Activated naive CD8-positive, alpha-beta T cell treated with anti-CD3 and anti-CD28 coated beads, Interleukin-2, amount 50 U/mL, for 24 hours (primary cell): Measurements from ENCODE around the gene TMEM86A.
A peak's percentile ranks its signal among the peaks of the same experiment; 100 is the strongest.
"Not testable (repeated sequence)": the region's sequence is repeated elsewhere in the genome, so short reads cannot be mapped to it uniquely, and the experiment has no call there.

ENCODE experiments used
- ATAC-seq: fragments of 150-1000 bp; cut with Tn5 transposase; one replicate; pipeline ENCODE4 v1.10.0; 2021
- DNase-seq: peaks from one replicate; pipeline ENCODE4 v3.0.0; 2021
- H3K27ac Mint-ChIP-seq: one replicate; pipeline ENCODE4 v1.8.0; 2021; ENCODE audit warnings: mild to moderate bottlenecking, mixed read lengths
- H3K27me3 Mint-ChIP-seq: one replicate; pipeline ENCODE4 v1.8.0; 2021; ENCODE audit warnings: mixed read lengths
- H3K36me3 Mint-ChIP-seq: one replicate; pipeline ENCODE4 v1.8.0; 2021; ENCODE audit warnings: low read depth, mixed read lengths
- H3K4me1 Mint-ChIP-seq: one replicate; pipeline ENCODE4 v1.8.0; 2021; ENCODE audit warnings: mixed read lengths
- H3K4me3 Mint-ChIP-seq: one replicate; pipeline ENCODE4 v1.8.0; 2021; ENCODE audit warnings: mild to moderate bottlenecking, moderate library complexity, mixed read lengths
- H3K9me3 Mint-ChIP-seq: one replicate; pipeline ENCODE4 v1.8.0; 2021; ENCODE audit warnings: mixed read lengths

The TMEM86A gene, protein sequence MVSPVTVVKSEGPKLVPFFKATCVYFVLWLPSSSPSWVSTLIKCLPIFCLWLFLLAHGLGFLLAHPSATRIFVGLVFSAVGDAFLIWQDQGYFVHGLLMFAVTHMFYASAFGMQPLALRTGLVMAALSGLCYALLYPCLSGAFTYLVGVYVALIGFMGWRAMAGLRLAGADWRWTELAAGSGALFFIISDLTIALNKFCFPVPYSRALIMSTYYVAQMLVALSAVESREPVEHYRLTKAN

DNA sequence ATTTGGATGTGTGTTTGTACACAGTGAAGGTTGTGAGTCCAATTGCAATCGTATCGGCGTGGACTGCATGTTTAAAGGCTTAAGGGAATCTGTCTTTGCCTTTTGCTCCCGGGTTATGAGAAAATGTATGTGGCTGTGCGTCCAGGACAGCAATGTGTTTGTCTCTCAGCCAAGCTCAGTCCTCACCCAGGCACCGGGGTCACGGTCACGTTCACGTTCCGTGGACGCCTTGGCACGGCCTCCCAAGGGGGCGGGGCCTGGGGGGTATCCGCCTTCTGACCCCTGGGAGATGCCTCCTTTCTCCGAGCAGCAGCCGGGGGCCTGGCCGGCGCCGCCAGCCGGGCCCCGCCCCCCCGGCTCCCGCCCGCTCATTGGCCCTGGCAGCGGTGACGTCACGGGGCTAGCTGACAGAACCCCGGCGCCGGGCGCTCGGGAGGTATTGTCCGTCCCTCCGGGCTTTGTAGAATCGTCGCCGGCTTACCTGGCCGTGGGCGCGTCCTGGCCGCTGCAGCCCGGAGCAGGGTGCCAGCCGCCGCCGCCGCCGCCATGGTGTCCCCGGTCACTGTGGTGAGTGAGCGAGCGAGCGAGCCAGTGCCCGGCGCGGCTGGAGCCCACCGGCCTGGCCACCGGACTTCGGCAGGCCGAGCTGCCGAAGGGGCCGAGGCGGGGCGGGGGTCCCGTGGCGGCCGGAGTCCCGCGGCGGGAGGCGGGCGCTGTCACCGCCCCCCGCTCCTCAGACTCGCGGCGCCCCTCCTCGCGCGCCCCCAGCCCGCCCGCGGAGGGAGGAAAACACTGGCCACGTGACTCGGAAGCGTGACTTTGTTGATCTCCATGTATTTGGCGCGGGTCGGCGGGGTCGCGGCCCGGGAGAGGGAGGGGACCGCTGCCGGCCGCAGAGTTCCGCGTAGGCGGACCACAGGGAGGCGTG is at the start of gene TMEM86A:
TSS of gene TMEM86A (plus strand) at position 439 of the 928 bp plus-strand sequence. CDS start at position 547, 108 bp downstream.
- H3K36me3 Mint-ChIP-seq = no peaks in the 10 kb centered on the region
- H3K27me3 Mint-ChIP-seq = peaks cover 5% of the 10 kb centered on the region
- no peaks in the 10 kb centered on the region for H3K9me3 Mint-ChIP-seq
- peak within 1 kb of the TSS; percentile 75 for H3K4me3 Mint-ChIP-seq
- DNase-seq = peak; percentile 90
- peak; percentile 88 for ATAC-seq
- H3K27ac Mint-ChIP-seq = no peak within 1 kb of the TSS
- H3K4me1 Mint-ChIP-seq = peaks cover 18% of the 10 kb centered on the region

DNA sequence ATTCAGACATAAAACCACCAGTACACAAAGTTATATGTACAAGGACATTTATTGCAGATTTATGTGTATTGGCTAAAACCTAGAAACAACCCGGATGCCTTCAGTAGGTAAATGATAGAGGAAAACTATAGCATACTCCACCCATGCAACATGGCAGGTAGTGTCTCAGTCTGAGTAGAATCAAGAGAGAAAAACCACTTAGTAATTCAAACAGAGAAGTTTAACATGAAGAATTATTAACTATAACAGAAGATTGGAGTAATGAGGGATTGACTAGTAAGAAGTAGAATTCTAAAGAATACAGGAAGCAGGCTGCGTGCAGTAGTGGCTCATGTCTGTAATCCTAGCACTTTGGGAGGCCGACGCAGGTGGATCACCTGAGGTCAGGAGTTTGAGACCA is 48.2 kb upstream of the TMEM86A start:
- H3K4me3 Mint-ChIP-seq = no peak overlapping the region
- ATAC-seq = no peak
- H3K9me3 Mint-ChIP-seq = no peaks in the 10 kb centered on the region
- no peak overlapping the region for H3K27ac Mint-ChIP-seq
- H3K36me3 Mint-ChIP-seq = no peaks in the 10 kb centered on the region
- no peak for DNase-seq
- no peaks in the 10 kb centered on the region for H3K4me1 Mint-ChIP-seq
- no peaks in the 10 kb centered on the region for H3K27me3 Mint-ChIP-seq

DNA sequence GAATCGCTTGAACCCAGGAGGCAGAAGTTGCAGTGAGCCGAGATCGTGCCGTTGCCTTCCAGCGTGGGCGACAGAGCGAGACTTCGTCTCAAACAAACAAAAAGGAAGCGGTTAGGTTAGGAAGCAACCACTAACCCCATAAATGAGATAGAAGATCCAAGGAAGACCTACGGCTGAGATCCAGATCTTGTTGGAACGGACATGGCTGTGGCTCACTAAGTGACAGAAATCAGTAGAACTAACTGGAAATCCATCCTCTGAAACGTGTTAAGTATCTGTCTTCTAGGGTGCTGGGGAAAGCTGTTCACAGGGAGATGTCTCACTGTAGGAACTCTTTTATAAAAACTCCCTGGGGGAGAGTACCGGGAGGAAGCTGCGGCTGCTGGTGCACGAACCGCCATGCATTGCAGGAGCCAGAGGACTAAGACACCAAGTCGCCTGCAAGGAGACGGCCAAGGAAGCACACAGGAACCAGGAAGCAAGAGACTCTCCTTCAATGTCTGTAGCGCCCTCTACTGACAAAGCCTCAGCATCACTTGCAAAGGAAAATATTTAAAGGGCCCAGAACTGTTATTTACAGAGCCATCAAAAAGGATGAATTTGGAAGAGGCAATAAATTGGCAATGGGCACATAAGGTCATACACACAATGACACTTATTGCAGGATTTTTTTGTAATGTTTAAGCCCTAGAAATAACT is 47.6 kb upstream of the TMEM86A start:
- Mint-ChIP-seq H3K4me1 (no peaks in the 10 kb centered on the region), H3K27ac (no peak overlapping the region), H3K36me3 (no peaks in the 10 kb centered on the region), H3K4me3 (no peak overlapping the region), H3K9me3 (no peaks in the 10 kb centered on the region), H3K27me3 (no peaks in the 10 kb centered on the region)
- DNase-seq (peak; percentile 52), ATAC-seq (peak; percentile 54)

DNA sequence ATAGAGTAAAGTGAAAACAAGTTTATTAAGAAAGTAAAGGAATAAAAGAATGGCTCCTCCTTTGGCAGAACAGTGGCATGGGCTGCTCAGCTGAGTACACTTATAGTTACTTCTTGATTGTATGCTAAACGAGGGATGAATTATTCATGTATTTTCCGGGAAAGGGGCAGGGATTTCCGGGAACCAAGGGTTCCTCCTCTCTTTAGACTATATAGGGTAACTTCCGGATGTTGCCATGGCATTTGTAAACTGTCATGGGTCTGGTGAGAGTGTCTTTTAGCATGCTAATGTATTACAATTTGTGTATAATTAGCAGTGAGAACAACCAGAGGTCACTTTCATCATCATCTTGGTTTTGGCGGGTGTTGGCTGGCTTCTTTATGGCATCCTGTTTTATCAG is 40.9 kb upstream of the TMEM86A start:
- H3K27me3 Mint-ChIP-seq = peaks cover 3% of the 10 kb centered on the region
- H3K9me3 Mint-ChIP-seq = peaks cover 5% of the 10 kb centered on the region
- no peak for ATAC-seq
- DNase-seq = no peak
- no peaks in the 10 kb centered on the region for H3K4me1 Mint-ChIP-seq
- H3K27ac Mint-ChIP-seq = no peak overlapping the region
- H3K4me3 Mint-ChIP-seq = no peak overlapping the region
- H3K36me3 Mint-ChIP-seq = no peaks in the 10 kb centered on the region

DNA sequence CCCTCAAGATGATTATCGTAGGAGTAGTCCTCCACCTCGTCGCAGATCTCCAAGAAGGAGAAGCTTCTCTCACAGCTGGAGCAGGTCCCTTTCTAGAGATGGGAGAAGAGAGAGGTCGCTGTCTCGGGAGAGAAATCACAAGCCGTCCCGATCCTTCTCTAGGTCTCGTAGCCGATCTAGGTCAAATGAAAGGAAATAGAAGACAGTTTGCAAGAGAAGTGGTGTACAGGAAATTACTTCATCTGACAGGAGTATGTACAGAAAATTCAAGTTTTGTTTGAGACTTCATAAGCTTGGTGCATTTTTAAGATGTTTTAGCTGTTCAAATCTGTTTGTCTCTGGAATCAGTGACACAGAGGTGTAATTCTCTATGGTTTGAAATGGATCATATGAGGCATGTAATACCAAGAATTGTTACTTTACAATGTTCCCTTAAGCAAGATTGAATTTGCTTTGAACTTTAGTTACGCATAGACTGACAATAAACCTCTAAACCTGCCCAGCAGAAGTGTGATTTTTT is 33.2 kb upstream of the TMEM86A start:
- peak; percentile 37 for ATAC-seq
- Mint-ChIP-seq H3K4me1 (peaks cover 47% of the 10 kb centered on the region), H3K4me3 (peak overlapping the region; percentile 40), H3K27ac (peak overlapping the region; percentile 60)
- H3K9me3 Mint-ChIP-seq, H3K36me3 Mint-ChIP-seq, H3K27me3 Mint-ChIP-seq, DNase-seq: not testable (repeated sequence)

DNA sequence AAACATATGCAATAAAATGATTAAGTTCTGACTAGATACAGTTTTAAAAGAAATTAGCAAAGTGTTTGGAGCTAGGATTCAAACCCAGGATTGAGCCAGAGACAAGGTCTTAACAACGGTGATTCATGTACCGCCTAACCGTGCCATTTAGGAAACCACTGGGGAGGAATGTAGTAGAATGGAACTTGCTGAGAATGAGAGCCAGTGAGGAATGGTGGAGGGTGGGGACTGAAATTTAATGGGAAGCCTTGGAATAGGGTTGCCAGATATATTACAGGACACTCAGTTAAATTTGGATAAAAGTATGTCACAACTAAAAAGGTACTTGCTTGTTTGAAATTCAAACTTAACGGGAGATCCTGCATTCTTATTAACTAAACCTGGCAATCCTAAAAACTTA is 30.4 kb upstream of the TMEM86A start:
- ATAC-seq (no peak), DNase-seq (no peak)
- Mint-ChIP-seq H3K36me3 (no peaks in the 10 kb centered on the region), H3K4me3 (no peak overlapping the region), H3K27me3 (no peaks in the 10 kb centered on the region), H3K27ac (peak overlapping the region; percentile 64), H3K9me3 (no peaks in the 10 kb centered on the region), H3K4me1 (peaks cover 69% of the 10 kb centered on the region)

DNA sequence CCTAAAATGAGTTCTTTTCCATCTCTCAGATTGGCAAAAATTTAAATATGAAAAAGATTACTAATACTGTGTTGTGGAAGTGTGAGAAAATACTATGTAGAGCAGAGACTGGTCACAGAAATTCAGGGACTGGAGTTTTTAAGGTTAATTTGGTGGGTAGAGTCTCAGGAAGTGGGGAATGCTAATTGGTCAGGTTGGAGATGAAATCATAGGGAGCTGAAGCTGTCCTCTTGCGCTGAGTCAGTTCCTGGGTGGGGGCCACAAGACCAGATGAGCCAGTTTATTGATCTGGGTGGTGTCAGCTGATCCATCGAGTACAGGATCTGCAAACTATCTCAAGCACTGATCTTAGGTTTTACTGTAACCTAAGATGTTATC is 29.4 kb upstream of the TMEM86A start:
- peaks cover 73% of the 10 kb centered on the region for H3K4me1 Mint-ChIP-seq
- H3K4me3 Mint-ChIP-seq = no peak overlapping the region
- no peaks in the 10 kb centered on the region for H3K36me3 Mint-ChIP-seq
- ATAC-seq = peak; percentile 62
- H3K27me3 Mint-ChIP-seq = no peaks in the 10 kb centered on the region
- H3K27ac Mint-ChIP-seq = peak overlapping the region; percentile 64
- no peaks in the 10 kb centered on the region for H3K9me3 Mint-ChIP-seq
- DNase-seq = no peak

DNA sequence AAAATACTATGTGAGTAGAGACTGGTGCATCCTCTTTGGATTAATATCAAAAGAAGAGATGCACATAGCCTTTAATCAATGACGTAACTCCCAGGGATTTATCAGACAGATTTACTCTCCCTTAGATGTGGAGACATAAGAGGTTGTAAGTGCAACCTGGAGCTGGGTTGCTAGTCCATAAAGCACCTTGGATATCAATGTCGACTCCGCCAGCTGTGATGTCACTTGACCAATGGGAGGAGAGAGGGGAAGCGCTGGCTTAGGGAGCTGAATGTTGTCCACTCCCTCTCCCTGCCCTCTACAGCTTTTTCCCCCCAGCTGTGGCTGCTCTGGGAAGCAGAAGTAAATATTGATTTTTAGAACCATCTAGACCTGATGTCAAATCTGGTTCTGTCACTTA is 28.9 kb upstream of the TMEM86A start:
- Mint-ChIP-seq H3K27ac (peak overlapping the region; percentile 64), H3K4me3 (no peak overlapping the region)

DNA sequence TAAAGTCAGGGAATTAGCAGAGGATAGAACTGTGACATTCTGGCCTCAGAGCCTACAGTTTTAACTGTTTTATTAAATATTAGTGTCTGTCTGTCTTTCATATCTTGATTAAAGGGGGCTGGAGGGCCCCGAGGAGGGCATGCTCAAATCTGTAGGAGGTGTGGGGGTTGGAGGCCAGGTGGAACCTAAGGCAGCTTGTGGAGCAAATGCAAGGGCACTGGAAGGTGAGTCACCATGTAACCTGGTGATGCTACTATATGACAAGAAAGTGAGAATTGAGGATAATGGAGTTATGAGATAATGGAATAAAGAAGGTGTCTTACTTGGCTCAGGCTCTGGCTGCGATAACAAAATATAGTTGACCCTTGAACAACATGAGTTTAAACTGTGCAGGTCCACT is 27.3 kb upstream of the TMEM86A start:
- H3K36me3 Mint-ChIP-seq = no peaks in the 10 kb centered on the region
- peaks cover 61% of the 10 kb centered on the region for H3K4me1 Mint-ChIP-seq
- no peaks in the 10 kb centered on the region for H3K27me3 Mint-ChIP-seq
- peak; percentile 26 for DNase-seq
- peak; percentile 20 for ATAC-seq
- H3K27ac Mint-ChIP-seq = peak overlapping the region; percentile 51
- H3K9me3 Mint-ChIP-seq = no peaks in the 10 kb centered on the region
- H3K4me3 Mint-ChIP-seq = peak overlapping the region; percentile 7

More for the DNA sequence above, 28.9 kb upstream of the TMEM86A start:
- Mint-ChIP-seq H3K27me3 (no peaks in the 10 kb centered on the region), H3K4me1 (peaks cover 73% of the 10 kb centered on the region), H3K36me3 (no peaks in the 10 kb centered on the region), H3K9me3 (no peaks in the 10 kb centered on the region)
- DNase-seq (no peak), ATAC-seq (no peak)

DNA sequence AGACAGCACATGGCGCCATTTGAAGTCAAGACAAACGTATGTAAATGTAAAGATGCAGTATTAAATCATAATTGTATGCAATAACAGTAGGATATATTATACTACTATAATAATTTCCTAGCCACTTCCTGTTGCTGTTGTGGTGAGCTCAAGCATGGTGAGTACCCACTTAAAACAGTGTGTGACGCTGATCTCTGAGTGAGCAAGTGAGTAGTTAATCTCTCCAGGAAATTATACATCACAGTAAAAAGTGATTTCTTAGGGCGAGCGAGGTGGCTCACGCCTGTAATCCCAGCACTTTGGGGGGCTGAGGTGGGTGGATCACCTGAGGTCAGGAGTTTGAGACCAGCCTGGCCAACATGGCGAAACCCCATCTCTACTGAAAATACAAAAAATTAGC is 26.4 kb upstream of the TMEM86A start:
- Mint-ChIP-seq H3K27ac (peak overlapping the region; percentile 75), H3K4me3 (peak overlapping the region; percentile 44), H3K4me1 (peaks cover 54% of the 10 kb centered on the region)
- not testable (repeated sequence) for H3K9me3 Mint-ChIP-seq, DNase-seq, H3K36me3 Mint-ChIP-seq, H3K27me3 Mint-ChIP-seq
- ATAC-seq = peak; percentile 89

DNA sequence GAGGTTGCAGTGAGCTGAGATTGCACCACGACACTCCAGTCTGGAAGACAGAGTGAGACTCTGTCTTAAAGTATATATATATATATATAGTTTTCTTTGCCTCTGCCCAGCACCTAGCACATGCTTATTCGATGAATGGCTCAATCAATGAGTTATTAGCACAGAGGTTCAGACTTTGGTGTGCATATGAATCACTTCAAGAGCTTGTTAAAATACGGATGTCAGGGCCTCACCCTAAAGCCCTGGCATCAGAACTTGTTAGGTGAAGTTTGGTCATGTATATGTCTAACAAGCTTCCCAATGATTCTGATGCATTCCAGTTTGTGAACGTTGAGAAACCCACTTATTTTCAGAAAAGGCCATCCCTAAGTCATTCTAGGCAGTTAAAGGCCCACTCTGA is 21.8 kb upstream of the TMEM86A start:
- no peaks in the 10 kb centered on the region for H3K36me3 Mint-ChIP-seq
- no peaks in the 10 kb centered on the region for H3K9me3 Mint-ChIP-seq
- no peak overlapping the region for H3K27ac Mint-ChIP-seq
- no peak for ATAC-seq
- H3K27me3 Mint-ChIP-seq = no peaks in the 10 kb centered on the region
- no peak for DNase-seq
- H3K4me1 Mint-ChIP-seq = peaks cover 23% of the 10 kb centered on the region
- no peak overlapping the region for H3K4me3 Mint-ChIP-seq

DNA sequence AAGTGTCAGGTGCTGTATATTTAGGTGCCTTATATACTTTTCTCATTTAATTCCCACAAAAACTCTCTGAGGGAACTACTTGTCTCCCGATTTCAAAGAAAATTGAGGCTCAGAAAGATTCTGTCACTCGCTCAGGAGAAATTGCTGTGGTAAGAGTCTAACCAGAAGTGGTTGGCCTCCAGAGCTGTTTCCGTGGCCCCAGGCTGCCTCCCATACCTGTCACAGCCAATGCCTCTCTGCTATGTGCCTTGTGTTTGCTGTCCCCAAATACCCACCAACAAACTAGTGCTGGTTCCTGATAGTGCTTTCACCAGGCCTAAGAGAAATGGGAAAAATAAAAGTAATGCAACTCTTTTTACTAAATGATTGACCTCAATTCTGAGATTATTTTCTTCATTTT is 21.0 kb upstream of the TMEM86A start:
- Mint-ChIP-seq H3K4me3 (no peak overlapping the region), H3K27ac (no peak overlapping the region), H3K4me1 (peaks cover 19% of the 10 kb centered on the region), H3K9me3 (no peaks in the 10 kb centered on the region), H3K36me3 (no peaks in the 10 kb centered on the region), H3K27me3 (no peaks in the 10 kb centered on the region)
- DNase-seq (no peak), ATAC-seq (no peak)

DNA sequence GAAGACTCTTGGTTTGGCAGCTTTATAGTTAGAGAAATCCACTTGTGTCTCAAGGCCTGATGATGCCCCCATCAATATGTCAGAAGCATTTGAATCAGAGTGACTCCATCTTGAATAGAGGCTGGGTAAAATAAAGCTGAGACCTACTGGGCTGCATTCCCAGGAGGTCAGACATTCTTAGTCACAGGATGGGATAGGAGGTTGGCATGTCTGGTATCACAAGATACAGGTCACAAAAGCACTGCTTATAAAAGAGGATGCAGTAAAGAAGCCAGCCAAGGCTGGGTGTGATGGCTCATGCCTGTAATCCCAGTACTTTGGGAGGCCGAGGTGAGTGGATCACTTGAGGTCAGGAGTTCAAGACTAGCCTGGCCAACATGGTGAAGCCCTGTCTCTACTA is 16.6 kb upstream of the TMEM86A start:
- not testable (repeated sequence) for H3K9me3 Mint-ChIP-seq, H3K27me3 Mint-ChIP-seq, H3K27ac Mint-ChIP-seq, H3K4me1 Mint-ChIP-seq, H3K4me3 Mint-ChIP-seq, DNase-seq, H3K36me3 Mint-ChIP-seq, ATAC-seq

DNA sequence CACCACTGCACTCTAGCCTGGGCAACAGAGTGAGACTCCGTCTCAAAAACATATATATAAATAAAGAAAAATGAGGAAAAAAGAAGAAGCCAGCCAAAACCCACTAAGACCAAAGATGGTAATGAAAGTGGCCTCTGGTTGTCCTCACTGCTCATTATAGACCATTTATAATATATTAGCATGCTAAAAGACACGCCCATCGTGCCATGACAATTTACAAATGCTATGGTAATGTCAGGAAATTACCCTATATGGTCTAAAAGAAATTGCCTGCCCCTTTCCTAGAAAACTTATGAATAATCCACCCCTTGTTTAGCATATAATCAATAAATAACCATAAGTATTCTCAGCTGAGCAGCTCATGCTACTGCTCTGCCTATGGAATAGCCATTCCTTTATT is 16.1 kb upstream of the TMEM86A start:
- no peak for DNase-seq
- Mint-ChIP-seq H3K4me1 (peaks cover 5% of the 10 kb centered on the region), H3K36me3 (no peaks in the 10 kb centered on the region), H3K9me3 (no peaks in the 10 kb centered on the region), H3K4me3 (no peak overlapping the region), H3K27ac (no peak overlapping the region), H3K27me3 (no peaks in the 10 kb centered on the region)
- ATAC-seq = no peak
